AG10803 (cell line): ENCODE data around the gene MMP13.
"Not testable (repeated sequence)": the region's sequence is repeated elsewhere in the genome, so short reads cannot be mapped to it uniquely, and the experiment has no call there.

Source experiments
- DNase-seq: peaks from one replicate; pipeline ENCODE4 v3.0.0; 2010; ENCODE audit warnings: low read depth
- H3K4me3 ChIP-seq: 2 replicates; pipeline ENCODE4 v1.5.1; 2011; ENCODE audit warnings: mild to moderate bottlenecking, low read length, control low read depth
- TF ChIP-seq, protein P1 (sequence below): conservative IDR thresholded peaks from 2 replicates; pipeline ENCODE4 v1.5.1; 2011; ENCODE audit warnings: mild to moderate bottlenecking, low read length, control low read depth, inconsistent platforms

MMP13 gene

DNA sequence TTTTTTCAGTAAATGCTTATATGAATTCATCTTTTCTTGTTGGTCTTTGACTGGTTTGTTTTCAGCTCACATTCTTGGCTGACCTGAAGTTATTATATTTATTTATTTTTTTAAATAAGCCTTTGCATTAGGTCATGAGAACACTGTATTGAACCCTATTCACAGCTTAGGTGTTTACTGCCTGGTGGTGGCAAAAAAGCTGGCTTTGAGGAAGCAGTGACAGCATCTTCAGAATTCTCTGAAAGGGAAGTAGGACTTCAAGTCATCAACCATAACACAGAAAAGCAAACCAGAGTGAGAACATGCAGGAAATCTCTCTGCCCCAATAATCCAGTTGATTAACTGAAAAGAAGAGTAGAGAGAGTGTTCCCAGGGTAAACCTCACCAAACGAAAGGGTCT lies 30.3 kb upstream of the MMP13 start:
- TF ChIP-seq, protein P1, sequence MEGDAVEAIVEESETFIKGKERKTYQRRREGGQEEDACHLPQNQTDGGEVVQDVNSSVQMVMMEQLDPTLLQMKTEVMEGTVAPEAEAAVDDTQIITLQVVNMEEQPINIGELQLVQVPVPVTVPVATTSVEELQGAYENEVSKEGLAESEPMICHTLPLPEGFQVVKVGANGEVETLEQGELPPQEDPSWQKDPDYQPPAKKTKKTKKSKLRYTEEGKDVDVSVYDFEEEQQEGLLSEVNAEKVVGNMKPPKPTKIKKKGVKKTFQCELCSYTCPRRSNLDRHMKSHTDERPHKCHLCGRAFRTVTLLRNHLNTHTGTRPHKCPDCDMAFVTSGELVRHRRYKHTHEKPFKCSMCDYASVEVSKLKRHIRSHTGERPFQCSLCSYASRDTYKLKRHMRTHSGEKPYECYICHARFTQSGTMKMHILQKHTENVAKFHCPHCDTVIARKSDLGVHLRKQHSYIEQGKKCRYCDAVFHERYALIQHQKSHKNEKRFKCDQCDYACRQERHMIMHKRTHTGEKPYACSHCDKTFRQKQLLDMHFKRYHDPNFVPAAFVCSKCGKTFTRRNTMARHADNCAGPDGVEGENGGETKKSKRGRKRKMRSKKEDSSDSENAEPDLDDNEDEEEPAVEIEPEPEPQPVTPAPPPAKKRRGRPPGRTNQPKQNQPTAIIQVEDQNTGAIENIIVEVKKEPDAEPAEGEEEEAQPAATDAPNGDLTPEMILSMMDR: no peak

DNA sequence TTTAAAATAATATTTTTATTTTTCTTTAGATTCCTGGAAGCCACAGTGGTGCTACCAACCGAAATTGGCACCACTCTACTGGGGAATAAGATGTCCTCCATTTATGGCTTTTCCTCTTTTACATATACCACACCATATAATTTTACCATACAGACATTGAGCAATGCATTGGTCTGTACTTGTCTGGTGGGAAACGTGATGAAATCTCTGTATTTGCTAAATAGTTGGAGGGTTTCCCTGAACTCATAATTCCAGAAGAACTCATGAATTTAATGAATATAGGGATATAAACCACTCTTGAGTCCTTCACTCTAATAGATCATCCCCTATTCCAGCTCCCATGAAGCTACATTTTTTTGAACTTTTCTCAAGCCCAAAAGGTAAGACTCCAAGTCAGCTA lies 28.0 kb upstream of the MMP13 start:
- TF ChIP-seq, protein P1: no peak
- peak; percentile 62 for DNase-seq
- no peak overlapping the region for H3K4me3 ChIP-seq

More for the DNA sequence above, 30.3 kb upstream of the MMP13 start:
- DNase-seq: no peak
- H3K4me3 ChIP-seq: no peak overlapping the region

DNA sequence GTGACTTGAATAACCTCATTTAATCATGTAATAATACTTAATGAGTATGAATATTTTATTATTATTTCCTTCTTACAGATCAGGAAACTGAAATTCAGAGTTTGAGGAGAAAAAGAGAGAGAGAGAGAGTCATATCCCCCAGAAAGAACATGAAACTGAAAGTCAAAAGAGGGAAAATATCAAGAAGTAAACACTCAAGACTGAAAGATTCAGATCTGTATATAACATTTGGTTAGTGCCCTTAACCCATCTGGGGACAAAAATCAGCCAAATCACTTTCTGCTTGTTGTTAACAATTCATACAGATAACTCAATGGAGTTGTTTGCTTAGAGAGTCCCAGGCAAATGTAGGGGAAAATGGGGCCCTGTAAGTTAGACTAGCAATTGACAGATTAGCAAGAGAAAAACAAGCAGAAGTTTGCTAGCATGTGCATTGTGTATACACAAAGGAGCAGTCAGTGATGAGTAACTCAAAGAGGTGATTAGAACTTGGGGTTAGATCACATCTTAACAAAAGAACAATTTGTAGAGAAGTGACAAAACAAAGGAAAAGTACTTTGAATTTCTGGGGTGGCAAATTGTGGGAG lies 25.9 kb upstream of the MMP13 start:
- TF ChIP-seq, protein P1: no peak
- H3K4me3 ChIP-seq: no peak overlapping the region
- peak; percentile 8 for DNase-seq

DNA sequence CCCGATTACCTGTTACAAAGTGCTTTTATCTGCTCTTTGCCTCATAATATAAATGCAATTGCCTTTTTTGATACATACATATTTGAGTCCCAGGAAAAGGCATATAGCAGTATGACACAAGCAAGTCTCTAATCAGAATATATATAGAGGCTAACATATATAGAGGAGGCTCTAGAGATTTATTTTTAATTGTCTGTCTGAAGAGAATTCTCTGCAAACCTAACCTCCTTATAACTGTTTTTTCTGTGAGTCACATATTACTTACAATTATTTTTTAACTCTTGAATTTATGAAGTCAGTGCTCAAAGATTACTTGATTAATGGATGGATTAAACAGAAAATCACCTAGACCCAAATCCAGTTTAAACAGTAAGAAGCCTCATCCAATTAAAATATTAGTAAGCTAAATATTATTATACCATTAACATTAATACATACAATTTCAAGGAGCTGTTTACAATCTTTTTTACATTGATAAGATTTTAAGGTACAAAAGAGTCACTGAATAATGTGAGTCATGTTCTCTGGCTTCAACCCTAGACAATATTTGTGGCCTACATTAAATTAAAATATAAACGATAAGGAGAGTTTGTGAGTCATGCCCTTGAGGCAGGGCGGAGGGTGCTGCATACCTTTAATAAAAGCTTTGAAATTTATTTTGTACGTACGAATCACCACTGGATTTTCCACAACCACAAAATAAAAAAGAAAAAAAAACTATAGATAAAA lies 19.2 kb upstream of the MMP13 start:
- no peak overlapping the region for H3K4me3 ChIP-seq
- TF ChIP-seq, protein P1: no peak
- peak; percentile 48 for DNase-seq

DNA sequence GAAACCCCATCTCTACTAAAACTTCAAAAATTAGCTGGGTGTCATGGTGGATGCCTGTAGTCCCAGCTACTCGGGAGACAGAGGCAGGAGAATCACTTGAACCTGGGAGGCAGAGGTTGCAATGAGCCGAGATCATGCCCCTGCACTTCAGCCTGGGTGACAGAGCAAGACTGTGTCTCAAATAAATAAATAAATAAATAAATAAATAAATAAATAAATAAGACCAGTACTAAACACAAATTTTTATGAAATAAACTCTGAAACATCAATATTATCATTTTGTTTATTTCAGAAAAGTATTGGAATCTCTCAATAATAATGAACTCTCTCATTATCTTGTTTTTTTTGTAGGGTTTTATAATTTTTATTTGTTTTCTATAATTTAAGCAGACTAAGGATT lies 18.2 kb upstream of the MMP13 start:
- DNase-seq, H3K4me3 ChIP-seq: not testable (repeated sequence)

DNA sequence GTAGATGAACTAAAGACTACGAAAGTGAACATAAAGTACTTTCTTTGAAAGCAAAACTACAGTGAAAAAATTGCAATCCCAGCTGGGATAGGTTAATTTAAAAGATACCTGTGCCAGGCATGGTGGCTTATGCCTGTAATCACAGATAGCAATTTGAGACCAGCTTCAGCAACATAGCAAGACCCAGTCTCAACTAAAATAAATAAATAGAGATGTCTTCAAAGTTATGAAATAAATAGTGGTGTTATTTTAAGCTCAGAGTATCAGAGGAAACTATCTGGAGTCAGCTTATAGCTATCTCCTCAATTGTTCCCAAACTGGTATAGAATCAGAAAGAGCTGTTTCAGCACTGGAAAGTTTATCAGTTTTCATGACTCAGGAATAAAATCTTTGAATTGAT lies 17.3 kb upstream of the MMP13 start:
- no peak for DNase-seq
- TF ChIP-seq, protein P1: no peak
- H3K4me3 ChIP-seq: no peak overlapping the region

DNA sequence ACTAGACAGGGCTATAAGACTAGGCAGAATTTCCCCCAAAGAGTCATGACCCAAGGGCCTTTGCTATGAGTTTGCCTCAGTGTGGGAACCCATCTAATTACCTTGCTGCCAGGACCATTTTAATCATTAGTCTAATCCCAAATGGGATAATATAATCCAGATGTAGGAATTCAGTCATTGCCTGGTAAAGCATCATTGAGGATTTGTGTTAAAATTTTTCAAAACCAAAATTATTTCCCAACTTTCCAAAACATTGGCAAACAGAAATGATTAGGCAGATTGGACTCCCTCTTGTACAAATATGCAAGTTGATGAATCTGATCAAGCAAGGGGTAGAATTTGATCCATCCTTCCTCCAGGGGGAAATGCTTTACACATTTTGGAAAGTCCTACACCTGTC lies 16.2 kb upstream of the MMP13 start:
- peak; percentile 93 for DNase-seq
- H3K4me3 ChIP-seq: no peak overlapping the region
- TF ChIP-seq, protein P1: 0 out of 2 replicates have a peak, but pooled peaks have one; percentile 17
